Cardiac muscle cell (in vitro differentiated cells and primary cell): Measurements from ENCODE around the gene C1QL4. TPM values are rescaled to one million over a fixed set of nuclear protein-coding genes. Genes with fewer than 3 reads are reported as not detected.

Experiments
- DNase-seq, 2 donors: peaks; one replicate each; pipeline versions ENCODE4 v3.0.0 to v3.0.0-alpha.2; 2010 to 2017; ENCODE audit warnings: low read depth in 1 of 2, low spot score in 1 of 2
- H3K27ac ChIP-seq: fragments of 200-600 bp; sonication (generic); 2 replicates; pipeline ENCODE4 v1.5.1; 2016
- H3K27me3 ChIP-seq: fragments of 200-600 bp; sonication (generic); 2 replicates; pipeline ENCODE4 v1.6.0; 2016; ENCODE audit warnings: control low read depth
- H3K36me3 ChIP-seq: fragments of 200-600 bp; sonication (generic); 2 replicates; pipeline ENCODE4 v1.5.1; 2016; ENCODE audit warnings: control low read depth
- H3K4me1 ChIP-seq: fragments of 200-600 bp; sonication (generic); 2 replicates; pipeline ENCODE4 v1.8.1; 2017; ENCODE audit warnings: low read depth, mild to moderate bottlenecking, mixed run types
- H3K4me3 ChIP-seq: fragments of 200-600 bp; sonication (generic); 2 replicates; pipeline ENCODE4 v1.5.1; 2016; ENCODE audit warnings: mild to moderate bottlenecking
- H3K9me3 ChIP-seq: fragments of 200-600 bp; sonication (generic); 2 replicates; pipeline ENCODE4 v1.5.1; 2017; ENCODE audit warnings: low read depth, mild to moderate bottlenecking, control low read depth
- polyA plus RNA-seq: library from polyadenylated mRNA; unstranded; fragments of >200 nt; fragmentation: Nextera tagmentation; extraction: Ambion mirVana; gene quantifications from 2 replicates; pipeline ENCODE4 v1.2.1, GENCODE V29; 2016
- total RNA-seq: library from RNA; depleted of rRNA; stranded (reverse); fragments of >200 nt; gene quantifications from 2 replicates; pipeline ENCODE4 v1.2.3, GENCODE V29; 2016
- TF ChIP-seq, protein P1 (sequence below): IDR thresholded peaks from 2 replicates; pipeline ENCODE4 v1.5.1; 2012; ENCODE audit warnings: low read depth, mild to moderate bottlenecking, low read length

C1QL4 gene
- total and polyA plus RNA-seq, 2 experiments from 2014 or later, result not detected

DNA sequence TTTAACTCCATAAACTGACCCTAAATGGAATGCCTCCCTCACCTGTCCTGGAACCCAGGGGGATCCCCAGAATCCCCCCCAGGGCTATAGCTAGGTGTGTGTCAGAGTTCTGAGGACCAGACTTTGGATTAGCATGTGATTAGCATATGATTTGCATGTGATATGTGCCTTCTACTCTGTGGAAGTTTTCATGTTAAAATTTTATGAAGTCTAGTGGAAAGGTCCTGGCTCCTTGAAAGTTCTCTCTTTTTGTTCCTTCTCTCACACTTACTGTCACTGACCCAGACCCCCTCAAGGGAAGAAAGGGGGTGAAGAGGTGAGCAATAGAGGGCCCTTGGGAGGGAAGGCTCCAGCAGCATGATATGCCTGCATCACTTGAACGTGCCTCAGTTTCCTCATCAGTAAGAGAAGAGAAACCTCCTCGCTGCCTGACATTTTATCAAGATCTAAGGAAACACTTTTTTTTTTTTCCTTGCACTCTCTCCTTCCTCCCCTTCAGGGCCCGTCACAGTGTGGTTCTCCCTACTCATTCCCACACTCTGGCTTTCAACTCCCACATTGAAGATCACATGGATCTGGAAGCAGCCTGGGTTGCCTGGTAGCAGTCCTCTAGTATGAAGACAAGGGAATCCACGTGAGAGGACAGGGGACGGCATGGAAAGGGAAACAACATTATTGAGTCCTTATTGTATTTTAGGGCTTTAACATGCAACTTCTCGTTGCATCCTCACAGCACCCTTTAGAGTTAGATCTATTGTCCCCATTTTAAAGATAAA, 3.3 kb upstream of the C1QL4 start:
- Histone ChIP-seq H3K9me3 (no peaks in the 10 kb centered on the region), H3K27ac (no peak overlapping the region), H3K36me3 (no peaks in the 10 kb centered on the region), H3K4me3 (no peak overlapping the region), H3K4me1 (peaks cover 8% of the 10 kb centered on the region), H3K27me3 (peaks cover 100% of the 10 kb centered on the region)
- TF ChIP-seq, protein P1, sequence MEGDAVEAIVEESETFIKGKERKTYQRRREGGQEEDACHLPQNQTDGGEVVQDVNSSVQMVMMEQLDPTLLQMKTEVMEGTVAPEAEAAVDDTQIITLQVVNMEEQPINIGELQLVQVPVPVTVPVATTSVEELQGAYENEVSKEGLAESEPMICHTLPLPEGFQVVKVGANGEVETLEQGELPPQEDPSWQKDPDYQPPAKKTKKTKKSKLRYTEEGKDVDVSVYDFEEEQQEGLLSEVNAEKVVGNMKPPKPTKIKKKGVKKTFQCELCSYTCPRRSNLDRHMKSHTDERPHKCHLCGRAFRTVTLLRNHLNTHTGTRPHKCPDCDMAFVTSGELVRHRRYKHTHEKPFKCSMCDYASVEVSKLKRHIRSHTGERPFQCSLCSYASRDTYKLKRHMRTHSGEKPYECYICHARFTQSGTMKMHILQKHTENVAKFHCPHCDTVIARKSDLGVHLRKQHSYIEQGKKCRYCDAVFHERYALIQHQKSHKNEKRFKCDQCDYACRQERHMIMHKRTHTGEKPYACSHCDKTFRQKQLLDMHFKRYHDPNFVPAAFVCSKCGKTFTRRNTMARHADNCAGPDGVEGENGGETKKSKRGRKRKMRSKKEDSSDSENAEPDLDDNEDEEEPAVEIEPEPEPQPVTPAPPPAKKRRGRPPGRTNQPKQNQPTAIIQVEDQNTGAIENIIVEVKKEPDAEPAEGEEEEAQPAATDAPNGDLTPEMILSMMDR, result no peak
- DNase-seq, result no peak

DNA sequence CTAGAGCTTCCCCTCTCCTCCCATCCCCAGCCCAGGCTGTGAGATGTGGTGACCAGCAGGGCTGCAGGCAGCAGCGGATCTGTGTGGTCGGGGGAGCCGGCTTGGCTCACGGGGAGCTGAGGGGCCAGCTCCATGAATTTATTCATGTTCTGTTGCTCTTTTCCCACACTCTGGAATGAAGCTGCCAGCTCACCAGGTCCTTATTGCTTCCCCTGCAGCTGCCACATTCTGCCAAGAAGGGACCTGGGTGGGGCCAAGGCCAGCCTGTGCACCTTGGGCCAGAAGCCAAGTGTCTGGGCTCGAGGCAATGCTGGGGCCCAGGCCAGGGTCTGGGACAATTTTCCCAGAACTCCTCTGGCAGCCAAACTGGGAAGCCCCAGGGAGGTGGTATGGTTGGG, 2.5 kb upstream of the C1QL4 start:
- Histone ChIP-seq H3K4me1 (peaks cover 8% of the 10 kb centered on the region), H3K36me3 (no peaks in the 10 kb centered on the region), H3K27me3 (peaks cover 100% of the 10 kb centered on the region), H3K4me3 (no peak overlapping the region), H3K9me3 (no peaks in the 10 kb centered on the region), H3K27ac (no peak overlapping the region)
- TF ChIP-seq, protein P1, result no peak
- no peak for DNase-seq

DNA sequence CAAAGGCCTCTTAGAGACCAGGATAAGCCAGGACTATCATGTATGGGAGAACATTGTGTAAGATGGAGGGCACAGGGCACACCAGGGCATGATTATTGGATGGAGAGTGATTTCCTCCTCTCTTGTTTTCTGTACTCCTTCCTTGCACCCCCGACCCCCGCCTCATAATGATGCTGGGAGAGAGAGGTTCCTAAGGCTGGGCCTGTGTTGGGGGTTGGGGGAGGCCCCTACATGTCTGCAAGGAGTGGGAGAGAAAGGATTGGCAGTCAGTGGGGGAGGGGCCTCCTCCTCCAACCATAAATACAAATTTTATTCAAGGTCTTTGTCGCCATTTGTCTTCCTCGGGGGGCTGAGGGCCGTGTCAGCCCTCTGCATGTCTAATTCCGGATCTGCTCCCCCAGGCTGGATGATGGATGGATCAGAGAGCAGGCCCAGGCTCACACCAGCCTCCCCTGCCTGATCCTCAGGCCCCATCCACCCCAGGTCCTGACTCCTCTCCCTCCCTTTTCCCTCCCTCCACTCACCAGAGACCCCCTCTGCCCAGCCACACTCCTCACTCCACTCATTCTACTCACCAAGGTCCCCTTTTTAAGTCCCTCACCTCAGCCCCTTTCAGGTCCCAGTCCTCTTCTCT, 2.0 kb upstream of the C1QL4 start:
- TF ChIP-seq, protein P1, result no peak
- no peak overlapping the region for H3K27ac ChIP-seq
- no peak for DNase-seq

DNA sequence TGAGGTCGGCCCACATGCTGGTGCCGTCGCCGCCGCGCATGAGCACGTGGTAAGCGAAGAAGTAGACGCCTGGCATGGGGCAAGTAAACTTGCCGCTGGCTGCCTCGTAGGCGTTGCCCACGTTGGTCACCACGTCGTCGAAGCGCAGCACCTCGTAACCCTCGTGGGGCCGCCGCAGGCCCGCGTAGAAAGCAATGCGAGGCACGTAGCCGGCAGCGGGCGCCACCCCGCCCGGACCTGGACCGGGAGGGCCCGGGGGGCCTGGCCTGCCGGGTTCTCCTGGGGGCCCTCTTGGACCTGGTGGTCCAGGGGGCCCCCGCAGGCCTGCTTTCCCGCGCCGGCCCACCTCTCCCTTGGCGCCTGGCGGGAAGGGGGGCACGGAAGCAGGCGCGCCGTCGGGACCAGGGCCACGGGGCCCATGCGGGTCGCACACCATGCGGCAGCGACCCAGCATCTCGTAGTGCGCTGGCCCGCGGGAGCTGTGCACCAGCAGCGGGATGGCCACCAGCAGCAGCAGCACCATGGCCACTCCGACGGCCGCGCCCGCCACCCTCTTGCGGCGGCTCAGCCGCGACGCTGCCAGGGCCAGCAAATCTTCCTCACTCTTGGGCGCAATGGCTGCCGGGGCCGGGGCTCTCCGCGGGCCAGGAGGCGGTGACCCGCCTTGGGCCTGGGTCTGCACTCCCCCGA, 888 bp downstream of the C1QL4 start:
- no peak overlapping the region for H3K27ac ChIP-seq
- no peaks in the 10 kb centered on the region for H3K9me3 ChIP-seq
- no peaks in the 10 kb centered on the region for H3K4me1 ChIP-seq
- DNase-seq, result no peak
- H3K4me3 ChIP-seq, result no peak overlapping the region
- TF ChIP-seq, protein P1, result no peak
- no peaks in the 10 kb centered on the region for H3K36me3 ChIP-seq
- H3K27me3 ChIP-seq, result peaks cover 100% of the 10 kb centered on the region

More for the DNA sequence above, 2.0 kb upstream of the C1QL4 start:
- Histone ChIP-seq H3K4me3 (no peak overlapping the region), H3K36me3 (no peaks in the 10 kb centered on the region), H3K4me1 (peaks cover 8% of the 10 kb centered on the region), H3K9me3 (no peaks in the 10 kb centered on the region), H3K27me3 (peaks cover 100% of the 10 kb centered on the region)

DNA sequence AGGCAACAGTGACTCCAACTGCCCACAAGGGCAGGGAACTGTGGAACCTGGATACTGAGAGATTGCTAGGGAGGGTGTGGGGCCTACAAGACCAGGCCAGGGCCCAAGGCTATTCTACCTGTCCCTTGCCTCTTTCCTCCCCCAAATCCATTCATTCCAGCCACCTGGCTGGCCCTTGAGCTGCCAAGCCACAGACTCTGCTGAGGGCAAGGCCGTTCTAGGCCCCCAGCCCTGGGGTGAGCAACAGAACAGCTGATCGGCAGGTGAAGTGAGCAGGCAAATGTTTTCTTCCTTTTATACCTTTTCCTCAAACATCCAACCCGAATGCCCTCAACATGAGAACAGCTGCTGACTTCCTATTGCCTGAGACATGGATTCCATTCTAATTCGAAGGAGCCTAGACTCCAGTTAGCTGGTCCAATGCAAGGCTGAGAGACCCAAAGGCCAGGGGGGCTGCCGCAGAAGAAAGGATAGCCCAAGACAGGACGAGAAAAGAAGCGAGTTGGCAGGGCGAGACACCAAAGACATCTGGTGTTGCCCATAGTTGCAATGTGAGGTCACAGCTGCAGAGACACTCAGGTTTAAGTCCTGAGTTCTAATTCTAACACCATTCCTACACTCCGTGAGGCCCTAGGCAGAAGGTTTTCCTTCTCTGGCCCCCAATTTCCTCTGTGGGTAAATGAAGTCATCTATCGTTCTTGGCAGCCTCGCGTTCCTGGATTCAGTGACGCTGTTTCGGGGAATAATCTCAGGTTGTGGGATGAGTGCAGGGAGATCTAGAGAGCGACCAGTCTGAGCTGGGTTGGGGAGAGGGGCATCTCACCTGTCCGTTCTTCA, 1.7 kb downstream of the C1QL4 start:
- Histone ChIP-seq H3K27me3 (peaks cover 92% of the 10 kb centered on the region), H3K4me3 (no peak overlapping the region), H3K36me3 (no peaks in the 10 kb centered on the region), H3K9me3 (no peaks in the 10 kb centered on the region), H3K4me1 (no peaks in the 10 kb centered on the region), H3K27ac (no peak overlapping the region)
- TF ChIP-seq, protein P1, result no peak
- no peak for DNase-seq
